Peyer's patch (tissue), 4 donors: ENCODE results near the gene BCL2L14.

Experiments
- POLR2A ChIP-seq, 2 donors: fragments of 450-650 bp; IDR thresholded peaks; one replicate each; pipeline ENCODE4 v1.5.1; 2017; ENCODE audit warnings: antibody characterized with exemption in 2 of 2, mild to moderate bottlenecking in 2 of 2, moderate library complexity in 2 of 2
- TF ChIP-seq, protein P1 (sequence below), 6 experiments: fragments of 450-650 bp in 4 of 6; fragments of 200-600 bp in 2 of 6; sonication (generic) in 1 of 6; IDR thresholded peaks; one replicate each; pipeline ENCODE4 v1.5.1; 2017 to 2019; ENCODE audit warnings: antibody characterized with exemption in 6 of 6, mild to moderate bottlenecking in 3 of 6, moderate library complexity in 1 of 6

DNA sequence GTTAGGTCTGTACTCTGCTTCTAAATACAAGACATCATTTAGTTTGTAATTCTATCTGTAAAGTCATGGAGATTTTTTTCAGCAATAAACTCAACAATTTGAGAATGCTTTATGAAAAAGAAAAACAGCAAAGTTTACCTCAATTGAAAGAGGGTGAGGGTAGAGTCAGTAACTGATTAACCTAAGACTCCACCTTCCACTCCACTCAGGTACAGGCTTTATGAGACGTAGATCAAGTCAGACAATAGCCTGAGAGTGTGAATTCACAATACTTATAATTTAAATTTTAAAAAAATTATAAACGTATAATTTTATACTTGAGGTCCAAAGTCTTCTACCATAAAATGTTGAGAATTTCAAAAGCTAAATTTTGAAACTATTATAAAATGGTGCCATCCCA lies 45.9 kb downstream of the BCL2L14 start:
- TF ChIP-seq, protein P1, sequence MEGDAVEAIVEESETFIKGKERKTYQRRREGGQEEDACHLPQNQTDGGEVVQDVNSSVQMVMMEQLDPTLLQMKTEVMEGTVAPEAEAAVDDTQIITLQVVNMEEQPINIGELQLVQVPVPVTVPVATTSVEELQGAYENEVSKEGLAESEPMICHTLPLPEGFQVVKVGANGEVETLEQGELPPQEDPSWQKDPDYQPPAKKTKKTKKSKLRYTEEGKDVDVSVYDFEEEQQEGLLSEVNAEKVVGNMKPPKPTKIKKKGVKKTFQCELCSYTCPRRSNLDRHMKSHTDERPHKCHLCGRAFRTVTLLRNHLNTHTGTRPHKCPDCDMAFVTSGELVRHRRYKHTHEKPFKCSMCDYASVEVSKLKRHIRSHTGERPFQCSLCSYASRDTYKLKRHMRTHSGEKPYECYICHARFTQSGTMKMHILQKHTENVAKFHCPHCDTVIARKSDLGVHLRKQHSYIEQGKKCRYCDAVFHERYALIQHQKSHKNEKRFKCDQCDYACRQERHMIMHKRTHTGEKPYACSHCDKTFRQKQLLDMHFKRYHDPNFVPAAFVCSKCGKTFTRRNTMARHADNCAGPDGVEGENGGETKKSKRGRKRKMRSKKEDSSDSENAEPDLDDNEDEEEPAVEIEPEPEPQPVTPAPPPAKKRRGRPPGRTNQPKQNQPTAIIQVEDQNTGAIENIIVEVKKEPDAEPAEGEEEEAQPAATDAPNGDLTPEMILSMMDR (IDR thresholded peaks at IDR 0.05), result no peak
- no peak for TF ChIP-seq POLR2A (IDR thresholded peaks at IDR 0.05)
